ENCODE measurements around the gene ATP2B3. TPM values are rescaled to one million over a fixed set of nuclear protein-coding genes. Genes with fewer than 3 reads are reported as not detected.

Gene ATP2B3
- polyA plus RNA-seq, 3 donors, result 0.01 TPM; not detected in 2

DNA sequence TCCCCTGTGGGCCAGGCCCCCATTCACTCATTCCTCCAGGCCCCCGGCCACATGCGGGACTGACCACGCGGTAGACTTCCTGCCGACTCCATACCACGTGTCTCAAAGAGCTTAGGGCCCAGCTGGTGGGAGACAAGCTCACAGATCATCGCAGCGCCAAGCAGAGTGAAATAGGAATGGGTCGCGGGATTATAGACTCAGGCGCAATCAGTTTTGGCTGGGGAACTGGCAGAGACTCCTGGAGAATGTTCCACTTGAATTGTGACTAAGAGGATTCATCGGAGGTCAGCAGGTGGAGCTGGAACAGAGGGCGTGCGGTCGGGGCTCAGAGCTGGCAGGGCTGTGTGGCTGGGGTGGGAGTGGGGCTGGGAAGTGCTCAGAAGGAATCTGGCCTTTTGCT, 15.6 kb downstream of the ATP2B3 start:
- WGBS (ENCODE audit: insufficient coverage), result 93% methylated on average over 6 of the region's 15 CpGs

DNA sequence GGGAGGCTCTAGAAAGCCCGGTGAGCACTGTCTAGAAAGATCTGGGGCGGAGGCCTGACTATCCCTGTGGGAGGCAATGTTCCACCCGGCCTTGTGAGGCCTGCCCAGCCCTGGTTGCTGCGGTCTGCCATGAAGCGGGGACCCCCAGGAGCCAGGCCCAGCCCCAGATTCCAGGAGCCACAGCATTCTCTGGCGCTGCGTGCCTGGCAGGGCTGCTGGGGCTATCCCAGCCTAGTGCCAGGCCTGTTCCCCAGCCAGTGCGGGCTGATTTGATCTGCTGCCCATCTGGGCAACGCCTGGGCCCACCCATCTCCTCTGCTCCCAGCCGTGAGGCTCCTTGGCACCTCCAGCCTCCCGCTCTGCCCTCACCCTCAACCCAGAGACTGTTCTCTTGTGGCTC, 19.6 kb downstream of the ATP2B3 start:
- Mint-ChIP-seq H3K9me3 (peaks cover 0 to 2% (median 0%) of the 10 kb centered on the region in 7 donors), H3K27ac (no peak overlapping the region), H3K36me3 (no peaks in the 10 kb centered on the region), H3K4me1 (no peaks in the 10 kb centered on the region), H3K4me3 (no peak overlapping the region), H3K27me3 (ENCODE audit: low read depth in 3 of 3) (peaks cover 5 to 24% (median 6%) of the 10 kb centered on the region in 3 donors)
- Histone ChIP-seq H4K20me1 (ENCODE audit: insufficient read depth, low read length) (no peaks in the 10 kb centered on the region), H3K27ac (ENCODE audit: low read depth in 1 of 2, low read length in 2 of 2) (no peak overlapping the region), H3K27me3 (ENCODE audit: control insufficient read depth in 2 of 2, insufficient read depth in 2 of 2, low read length in 2 of 2) (no peaks in the 10 kb centered on the region), H3K4me3 (replicated peaks in 1 of 3; ENCODE audit: low read depth in 2 of 3, low read length in 3 of 3) (no peak overlapping the region), H3K36me3 (replicated peaks in 1 of 2; ENCODE audit: control insufficient read depth in 1 of 2, insufficient read depth in 2 of 2, low read length in 2 of 2) (no peaks in the 10 kb centered on the region), H3K9ac (ENCODE audit: insufficient read depth, low read length, poor library complexity, severe bottlenecking) (no peak overlapping the region), H3K4me1 (ENCODE audit: control insufficient read depth in 1 of 2, insufficient read depth in 2 of 2, low read length in 2 of 2) (no peaks in the 10 kb centered on the region), H2AFZ (ENCODE audit: insufficient read depth, low read depth, low read length, poor library complexity, severe bottlenecking) (no peak overlapping the region), H3K79me2 (ENCODE audit: insufficient read depth, low read length) (no peaks in the 10 kb centered on the region), H3K4me2 (replicated peaks; ENCODE audit: extremely low read depth, low read length, poor library complexity, severe bottlenecking) (no peak overlapping the region), H3K9me3 (replicated peaks in 1 of 2; ENCODE audit: control insufficient read depth in 1 of 2, insufficient read depth in 1 of 2, low read length in 2 of 2) (no peaks in the 10 kb centered on the region)
- TF ChIP-seq, protein P1, sequence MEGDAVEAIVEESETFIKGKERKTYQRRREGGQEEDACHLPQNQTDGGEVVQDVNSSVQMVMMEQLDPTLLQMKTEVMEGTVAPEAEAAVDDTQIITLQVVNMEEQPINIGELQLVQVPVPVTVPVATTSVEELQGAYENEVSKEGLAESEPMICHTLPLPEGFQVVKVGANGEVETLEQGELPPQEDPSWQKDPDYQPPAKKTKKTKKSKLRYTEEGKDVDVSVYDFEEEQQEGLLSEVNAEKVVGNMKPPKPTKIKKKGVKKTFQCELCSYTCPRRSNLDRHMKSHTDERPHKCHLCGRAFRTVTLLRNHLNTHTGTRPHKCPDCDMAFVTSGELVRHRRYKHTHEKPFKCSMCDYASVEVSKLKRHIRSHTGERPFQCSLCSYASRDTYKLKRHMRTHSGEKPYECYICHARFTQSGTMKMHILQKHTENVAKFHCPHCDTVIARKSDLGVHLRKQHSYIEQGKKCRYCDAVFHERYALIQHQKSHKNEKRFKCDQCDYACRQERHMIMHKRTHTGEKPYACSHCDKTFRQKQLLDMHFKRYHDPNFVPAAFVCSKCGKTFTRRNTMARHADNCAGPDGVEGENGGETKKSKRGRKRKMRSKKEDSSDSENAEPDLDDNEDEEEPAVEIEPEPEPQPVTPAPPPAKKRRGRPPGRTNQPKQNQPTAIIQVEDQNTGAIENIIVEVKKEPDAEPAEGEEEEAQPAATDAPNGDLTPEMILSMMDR (IDR thresholded peaks at IDR 0.05), result no peak
- 97% methylated on average over 9 of the region's 11 CpGs for WGBS (ENCODE audit: insufficient coverage)
- DNase-seq, result no peak
- intact Hi-C loops (cut with micrococcal nuclease), result loop anchor here in 1 of 2 donors (5.0 kb wide), 1 partner anchor 130 kb away; no protein-coding TSS in a partner anchor

More for the DNA sequence above, 15.6 kb downstream of the ATP2B3 start:
- Histone ChIP-seq H3K4me2 (replicated peaks; ENCODE audit: extremely low read depth, low read length, poor library complexity, severe bottlenecking) (no peak overlapping the region), H2AFZ (ENCODE audit: insufficient read depth, low read depth, low read length, poor library complexity, severe bottlenecking) (no peak overlapping the region), H3K27me3 (ENCODE audit: control insufficient read depth in 2 of 2, insufficient read depth in 2 of 2, low read length in 2 of 2) (no peaks in the 10 kb centered on the region), H3K27ac (ENCODE audit: low read depth in 1 of 2, low read length in 2 of 2) (no peak overlapping the region), H3K4me1 (ENCODE audit: control insufficient read depth in 1 of 2, insufficient read depth in 2 of 2, low read length in 2 of 2) (no peaks in the 10 kb centered on the region), H3K9ac (ENCODE audit: insufficient read depth, low read length, poor library complexity, severe bottlenecking) (no peak overlapping the region), H4K20me1 (ENCODE audit: insufficient read depth, low read length) (no peaks in the 10 kb centered on the region), H3K9me3 (replicated peaks in 1 of 2; ENCODE audit: control insufficient read depth in 1 of 2, insufficient read depth in 1 of 2, low read length in 2 of 2) (no peaks in the 10 kb centered on the region), H3K36me3 (replicated peaks in 1 of 2; ENCODE audit: control insufficient read depth in 1 of 2, insufficient read depth in 2 of 2, low read length in 2 of 2) (no peaks in the 10 kb centered on the region), H3K79me2 (ENCODE audit: insufficient read depth, low read length) (no peaks in the 10 kb centered on the region), H3K4me3 (replicated peaks in 1 of 3; ENCODE audit: low read depth in 2 of 3, low read length in 3 of 3) (no peak overlapping the region)
- Mint-ChIP-seq H3K27ac (peak overlapping the region in 1 of 7 donors; percentile 85), H3K4me1 (no peaks in the 10 kb centered on the region), H3K36me3 (no peaks in the 10 kb centered on the region), H3K27me3 (ENCODE audit: low read depth in 3 of 3) (peaks cover 2 to 22% (median 5%) of the 10 kb centered on the region in 3 donors), H3K9me3 (no peaks in the 10 kb centered on the region), H3K4me3 (no peak overlapping the region)
- intact Hi-C loops (cut with micrococcal nuclease), result no loop called here
- DNase-seq, result no peak
- TF ChIP-seq, protein P1 (IDR thresholded peaks at IDR 0.05), result no peak

All from CD14-positive monocyte (primary cell).